ENCODE measurements around the gene ARHGAP24. TPM values are rescaled to one million over a fixed set of nuclear protein-coding genes. Genes with fewer than 3 reads are reported as not detected.

The ARHGAP24 gene
- total RNA-seq, 2 donors from 2014 or later = 66.8 to 85.6 TPM

- TF ChIP-seq CTCF (conservative IDR thresholded peaks at IDR 0.05) = no peak
- no peaks in the 10 kb centered on the region for H3K36me3 Mint-ChIP-seq (ENCODE audit: low read depth)
- no peak overlapping the region for H3K27ac Mint-ChIP-seq
- Histone ChIP-seq H3K4me3 (ENCODE audit: low read length) (no peak overlapping the region), H3K9me3 (ENCODE audit: control insufficient read depth, low read length) (no peaks in the 10 kb centered on the region), H3K27me3 (ENCODE audit: control insufficient read depth, insufficient read depth, low read length, poor library complexity, severe bottlenecking) (no peaks in the 10 kb centered on the region), H3K4me1 (ENCODE audit: control insufficient read depth, insufficient read depth, low read length) (no peaks in the 10 kb centered on the region), H3K36me3 (ENCODE audit: control insufficient read depth, insufficient read depth, low read length) (no peaks in the 10 kb centered on the region), H3K27ac (ENCODE audit: low read depth, low read length) (no peak overlapping the region), H3K9ac (ENCODE audit: extremely low read depth, low read length, poor library complexity, severe bottlenecking) (no peak overlapping the region)
- DNase-seq = no peak
- H3K9me3 Mint-ChIP-seq = no peaks in the 10 kb centered on the region
- H3K4me3 Mint-ChIP-seq = no peak overlapping the region
- no peaks in the 10 kb centered on the region for H3K27me3 Mint-ChIP-seq (ENCODE audit: insufficient read depth)
- 100% methylated on average over 1 of the region's 1 CpG; no CpG with 5 or more reads in 1 of the 2 experiments for WGBS, 2 experiments (ENCODE audit: insufficient coverage in 1 of 2, insufficient read length in 1 of 2)
- H3K4me1 Mint-ChIP-seq = no peaks in the 10 kb centered on the region
Measured at GRCh38 chr4:85684676-85685075, 209.7 kb downstream of the ARHGAP24 start.

- peak; percentile 49 for TF ChIP-seq CTCF (conservative IDR thresholded peaks at IDR 0.05)
- no peaks in the 10 kb centered on the region for H3K4me1 Mint-ChIP-seq
- Histone ChIP-seq H3K27ac (ENCODE audit: low read depth, low read length) (no peak overlapping the region), H3K27me3 (ENCODE audit: control insufficient read depth, insufficient read depth, low read length, poor library complexity, severe bottlenecking) (no peaks in the 10 kb centered on the region), H3K9ac (ENCODE audit: extremely low read depth, low read length, poor library complexity, severe bottlenecking) (no peak overlapping the region), H3K9me3 (ENCODE audit: control insufficient read depth, low read length) (no peaks in the 10 kb centered on the region), H3K4me3 (ENCODE audit: low read length) (no peak overlapping the region), H3K4me1 (ENCODE audit: control insufficient read depth, insufficient read depth, low read length) (no peaks in the 10 kb centered on the region), H3K36me3 (ENCODE audit: control insufficient read depth, insufficient read depth, low read length) (no peaks in the 10 kb centered on the region)
- H3K36me3 Mint-ChIP-seq (ENCODE audit: low read depth) = no peaks in the 10 kb centered on the region
- no peak overlapping the region for H3K27ac Mint-ChIP-seq
- DNase-seq = no peak
- no peaks in the 10 kb centered on the region for H3K9me3 Mint-ChIP-seq
- WGBS, 2 experiments (ENCODE audit: insufficient coverage in 1 of 2, insufficient read length in 1 of 2) = 91 to 100% methylated on average over 1 to 4 of the region's 4 CpGs
- no peak overlapping the region for H3K4me3 Mint-ChIP-seq
- H3K27me3 Mint-ChIP-seq (ENCODE audit: insufficient read depth) = no peaks in the 10 kb centered on the region
Measured at GRCh38 chr4:85686398-85686797, 211.4 kb downstream of the ARHGAP24 start.

- H3K36me3 Mint-ChIP-seq (ENCODE audit: low read depth) = no peaks in the 10 kb centered on the region
- Histone ChIP-seq H3K4me1 (ENCODE audit: control insufficient read depth, insufficient read depth, low read length) (no peaks in the 10 kb centered on the region), H3K27me3 (ENCODE audit: control insufficient read depth, insufficient read depth, low read length, poor library complexity, severe bottlenecking) (no peaks in the 10 kb centered on the region), H3K9me3 (ENCODE audit: control insufficient read depth, low read length) (no peaks in the 10 kb centered on the region), H3K4me3 (ENCODE audit: low read length) (no peak overlapping the region), H3K27ac (ENCODE audit: low read depth, low read length) (no peak overlapping the region), H3K36me3 (ENCODE audit: control insufficient read depth, insufficient read depth, low read length) (no peaks in the 10 kb centered on the region), H3K9ac (ENCODE audit: extremely low read depth, low read length, poor library complexity, severe bottlenecking) (no peak overlapping the region)
- DNase-seq = no peak
- H3K27me3 Mint-ChIP-seq (ENCODE audit: insufficient read depth) = no peaks in the 10 kb centered on the region
- 88 to 90% methylated on average over 1 to 6 of the region's 6 CpGs for WGBS, 2 experiments (ENCODE audit: insufficient coverage in 1 of 2, insufficient read length in 1 of 2)
- H3K27ac Mint-ChIP-seq = no peak overlapping the region
- H3K4me3 Mint-ChIP-seq = no peak overlapping the region
- H3K4me1 Mint-ChIP-seq = no peaks in the 10 kb centered on the region
- H3K9me3 Mint-ChIP-seq = no peaks in the 10 kb centered on the region
- TF ChIP-seq CTCF (conservative IDR thresholded peaks at IDR 0.05) = no peak
Measured at GRCh38 chr4:85688055-85688740, 213.2 kb downstream of the ARHGAP24 start.

Data from endodermal cell (in vitro differentiated cells).